ENCODE measurements around the gene RAMP1.

RAMP1 gene

DNA sequence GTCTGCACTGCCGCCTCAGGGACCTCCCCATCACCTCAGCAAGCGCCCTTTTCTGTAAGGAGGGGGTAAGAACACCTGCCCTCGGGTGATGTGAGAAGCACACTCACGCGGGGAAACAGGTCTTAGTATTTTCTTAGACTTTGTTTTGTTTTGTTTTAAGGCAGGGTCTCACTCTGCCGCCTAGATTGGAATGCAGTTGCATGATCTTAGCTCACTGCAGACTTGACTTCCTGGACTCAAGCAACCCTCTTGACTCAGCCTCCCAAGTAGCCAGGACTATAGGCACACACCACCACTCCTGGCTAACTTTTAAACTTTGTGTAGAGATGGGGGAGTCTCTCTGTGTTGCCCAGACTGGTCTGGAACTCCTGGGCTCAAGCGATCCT is 37.1 kb downstream of the RAMP1 start:
- no peak for DNase-seq

DNA sequence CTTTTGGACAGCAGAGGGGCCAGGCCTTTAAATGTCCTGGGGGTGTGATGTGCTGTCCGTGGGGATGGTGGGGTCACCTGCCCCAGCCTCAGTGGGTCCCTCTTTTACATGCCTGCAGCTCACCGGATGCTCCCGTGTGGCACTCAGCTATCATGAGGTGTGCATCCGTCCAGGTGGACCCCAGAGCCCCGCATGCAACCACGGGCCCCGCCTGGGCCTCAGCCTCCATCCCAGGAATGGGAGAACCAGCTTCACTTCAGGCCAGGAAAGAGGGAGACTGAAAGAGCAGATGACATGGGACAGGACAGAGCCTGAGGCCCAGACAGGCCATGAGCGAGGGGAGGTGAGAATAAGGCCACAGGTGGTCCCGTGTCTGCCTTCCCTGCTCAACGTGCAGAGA is 37.5 kb downstream of the RAMP1 start:
- DNase-seq = no peak

DNA sequence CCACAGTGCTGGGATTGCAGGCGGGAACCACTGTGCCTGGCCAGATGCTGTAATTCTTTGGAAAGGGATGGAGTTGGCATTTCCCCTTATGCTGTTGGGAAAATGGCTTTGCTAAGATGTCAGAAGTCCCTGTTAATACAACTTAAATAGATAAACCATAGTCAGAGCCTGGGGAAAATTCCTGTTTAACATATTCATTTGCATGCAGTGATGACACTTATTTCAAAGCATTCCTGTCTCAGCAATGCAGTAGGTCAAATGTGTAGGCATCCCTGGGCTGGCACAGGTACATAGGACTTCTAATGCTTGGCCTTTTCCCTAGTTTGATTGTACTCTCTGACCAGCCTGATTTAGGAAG is 38.6 kb downstream of the RAMP1 start:
- no peak for DNase-seq

- DNase-seq = no peak
These were observed 41.7 kb downstream of the RAMP1 start for GRCh38 chr2:237900891-237901831.

- DNase-seq = no peak
These were observed 42.8 kb downstream of the RAMP1 start for GRCh38 chr2:237901932-237902850.

DNA sequence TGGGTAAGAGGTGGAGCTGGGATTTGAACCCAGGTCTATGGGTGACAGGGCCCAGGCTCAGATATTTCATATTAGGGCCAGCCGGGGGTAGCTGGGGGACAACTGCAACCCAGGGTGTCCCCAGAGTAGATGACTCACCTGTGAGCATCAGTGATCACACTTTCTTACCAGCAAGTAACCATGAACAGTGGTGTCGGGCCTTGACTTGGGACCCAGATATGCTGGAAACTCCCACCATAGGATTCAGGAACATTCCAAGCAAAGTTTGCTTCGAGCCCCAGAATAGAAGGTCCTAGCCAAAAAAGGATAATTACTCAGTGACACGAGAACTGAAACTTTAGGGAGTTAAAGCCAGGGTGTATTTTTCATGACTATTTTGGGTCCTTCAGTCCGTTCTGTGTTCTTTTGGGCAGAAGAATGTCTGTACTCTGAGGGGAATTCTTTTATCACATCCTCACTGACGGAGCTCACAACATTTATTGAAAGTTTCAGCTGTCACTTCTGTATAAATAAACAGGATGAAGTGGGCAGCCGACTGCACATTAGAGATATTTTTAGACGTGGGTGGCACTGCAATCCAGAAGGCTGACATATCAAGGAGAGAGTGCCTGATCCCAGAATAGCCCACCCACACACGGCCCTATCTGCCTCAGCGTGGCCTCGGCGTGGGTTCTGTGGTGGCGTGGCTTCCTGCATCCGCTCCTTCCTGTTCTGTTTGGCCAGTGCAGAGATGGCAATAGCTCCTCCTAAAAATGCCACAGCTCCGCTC is 45.6 kb downstream of the RAMP1 start:
- DNase-seq = no peak

GRCh38 chr2:237907144-237907543 is 47.7 kb downstream of the RAMP1 start:
- DNase-seq = no peak

GRCh38 chr2:237909075-237909695 is 49.8 kb downstream of the RAMP1 start:
- DNase-seq = no peak

DNA sequence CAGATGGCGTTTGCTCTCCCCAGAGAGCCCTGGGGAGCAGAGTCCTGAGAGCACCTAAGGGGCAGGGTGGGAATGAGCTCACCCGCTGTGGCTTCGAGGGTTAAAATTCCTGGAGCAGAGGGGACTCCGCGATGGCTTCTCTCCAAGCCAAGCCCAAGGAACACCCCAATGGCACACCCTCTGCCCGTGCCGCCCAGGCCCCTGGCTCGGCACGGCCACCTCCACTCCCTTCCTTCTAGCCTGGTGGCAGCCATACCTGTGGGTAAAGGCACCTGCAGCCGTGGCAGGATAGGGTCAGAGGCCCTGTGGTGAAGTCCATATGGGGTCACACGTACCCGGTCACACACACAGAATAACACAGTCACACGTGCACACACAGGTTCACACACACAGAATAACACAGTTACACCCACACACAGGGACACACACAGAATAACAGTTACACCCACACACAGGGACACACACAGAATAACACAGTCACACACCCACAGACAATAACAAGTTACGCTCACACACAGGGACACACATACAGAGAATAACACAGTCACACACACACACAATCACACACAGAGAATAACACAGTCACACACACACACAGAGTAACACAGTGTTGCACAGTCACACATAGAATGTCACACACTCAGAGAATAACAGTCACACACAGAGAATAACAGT is 50.5 kb downstream of the RAMP1 start:
- DNase-seq = no peak

DNA sequence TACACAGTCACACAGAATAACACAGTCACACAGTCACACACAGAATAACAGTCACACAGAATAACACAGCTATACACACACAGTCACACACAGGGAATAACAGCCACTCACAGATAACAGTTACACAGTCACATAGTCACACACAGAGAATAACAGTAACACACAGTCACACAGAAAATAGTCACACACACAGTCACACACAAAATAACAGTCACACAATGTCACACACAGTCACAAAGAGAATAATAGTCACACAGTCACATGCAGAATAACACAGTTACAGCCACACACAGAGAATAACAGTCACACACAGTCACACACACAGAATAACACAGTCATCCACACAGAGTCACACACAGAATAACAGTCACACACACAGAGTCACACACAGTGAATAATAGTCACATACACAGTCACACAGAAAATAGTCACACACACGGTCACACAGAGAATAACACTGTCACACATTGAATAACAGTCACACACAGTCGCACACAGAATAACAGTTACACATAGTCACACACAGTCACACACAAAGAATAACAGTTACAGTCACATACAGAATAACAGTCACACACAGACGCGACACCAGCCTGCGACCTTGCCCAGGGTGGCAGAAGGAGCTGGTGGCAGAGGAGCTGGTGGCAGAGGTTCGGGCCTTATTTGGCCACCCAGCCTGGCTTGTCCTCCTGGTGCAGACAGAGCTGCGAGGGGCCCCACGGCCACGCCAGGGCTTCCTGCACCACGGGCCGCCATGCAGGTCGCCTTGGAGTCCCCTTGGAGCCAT is 51.3 kb downstream of the RAMP1 start:
- DNase-seq = no peak

DNA sequence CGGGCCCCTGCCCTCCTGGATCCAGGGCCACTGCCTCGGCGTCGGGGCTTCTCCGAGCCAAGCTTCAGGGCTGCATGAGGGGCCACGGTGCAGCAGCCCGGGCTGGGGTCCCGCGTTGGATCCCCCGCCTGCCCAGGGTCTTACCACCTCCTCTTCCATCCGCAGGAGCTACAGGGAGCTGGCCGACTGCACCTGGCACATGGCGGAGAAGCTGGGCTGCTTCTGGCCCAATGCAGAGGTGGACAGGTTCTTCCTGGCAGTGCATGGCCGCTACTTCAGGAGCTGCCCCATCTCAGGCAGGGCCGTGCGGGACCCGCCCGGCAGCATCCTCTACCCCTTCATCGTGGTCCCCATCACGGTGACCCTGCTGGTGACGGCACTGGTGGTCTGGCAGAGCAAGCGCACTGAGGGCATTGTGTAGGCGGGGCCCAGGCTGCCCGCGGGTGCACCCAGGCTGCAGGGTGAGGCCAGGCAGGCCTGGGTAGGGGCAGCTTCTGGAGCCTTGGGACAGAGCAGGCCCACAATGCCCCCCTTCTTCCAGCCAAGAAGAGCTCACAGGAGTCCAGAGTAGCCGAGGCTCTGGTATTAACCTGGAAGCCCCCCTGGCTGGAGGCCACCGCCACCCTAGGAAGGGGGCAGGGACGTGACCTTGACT is 52.1 kb downstream of the RAMP1 start:
- no peak for DNase-seq

DNA sequence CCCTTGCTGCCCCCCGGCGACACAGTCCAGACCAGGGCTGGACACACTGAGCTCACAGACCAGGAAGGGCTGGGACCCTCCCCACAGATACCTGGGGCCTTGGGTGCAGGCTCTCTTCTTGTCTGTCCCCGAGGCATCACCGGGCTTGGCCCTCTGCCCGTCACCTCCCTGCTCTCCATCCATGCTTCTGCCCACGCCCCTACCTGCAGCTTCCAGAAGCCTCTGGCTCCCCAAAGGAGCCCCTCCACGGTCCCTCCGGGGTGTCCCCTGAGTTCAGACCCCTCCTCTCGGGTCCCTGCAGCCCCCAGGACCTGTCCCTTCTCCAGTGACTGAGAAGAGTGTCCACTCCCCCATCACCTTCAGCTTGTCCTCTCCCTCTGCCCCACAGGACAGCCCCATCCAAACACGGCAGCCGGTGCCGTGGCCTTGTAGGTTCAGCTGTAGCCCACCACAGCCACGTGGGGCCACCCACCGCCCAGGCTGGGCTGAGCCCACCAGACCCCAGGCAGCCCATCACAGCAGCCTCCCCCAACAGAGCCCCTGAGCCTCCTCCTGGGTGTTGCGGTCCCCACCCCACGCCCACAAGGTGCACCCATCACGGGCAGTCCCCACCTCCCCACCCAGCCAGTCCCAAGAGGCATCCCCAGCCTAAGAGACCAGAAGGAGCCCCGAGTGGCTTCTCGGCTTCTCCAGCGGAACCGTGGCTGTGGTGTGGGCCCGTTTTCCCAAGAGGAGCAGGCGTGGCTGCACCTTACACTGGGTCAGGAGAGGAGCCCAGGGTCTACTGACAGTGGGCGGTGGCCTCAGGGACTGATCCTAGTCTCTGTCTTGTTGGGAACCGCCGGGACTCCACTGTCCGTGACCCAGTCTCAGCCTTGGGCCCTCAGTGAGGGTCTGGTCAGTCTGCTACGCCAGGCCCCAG is 53.1 kb downstream of the RAMP1 start:
- DNase-seq = no peak

DNA sequence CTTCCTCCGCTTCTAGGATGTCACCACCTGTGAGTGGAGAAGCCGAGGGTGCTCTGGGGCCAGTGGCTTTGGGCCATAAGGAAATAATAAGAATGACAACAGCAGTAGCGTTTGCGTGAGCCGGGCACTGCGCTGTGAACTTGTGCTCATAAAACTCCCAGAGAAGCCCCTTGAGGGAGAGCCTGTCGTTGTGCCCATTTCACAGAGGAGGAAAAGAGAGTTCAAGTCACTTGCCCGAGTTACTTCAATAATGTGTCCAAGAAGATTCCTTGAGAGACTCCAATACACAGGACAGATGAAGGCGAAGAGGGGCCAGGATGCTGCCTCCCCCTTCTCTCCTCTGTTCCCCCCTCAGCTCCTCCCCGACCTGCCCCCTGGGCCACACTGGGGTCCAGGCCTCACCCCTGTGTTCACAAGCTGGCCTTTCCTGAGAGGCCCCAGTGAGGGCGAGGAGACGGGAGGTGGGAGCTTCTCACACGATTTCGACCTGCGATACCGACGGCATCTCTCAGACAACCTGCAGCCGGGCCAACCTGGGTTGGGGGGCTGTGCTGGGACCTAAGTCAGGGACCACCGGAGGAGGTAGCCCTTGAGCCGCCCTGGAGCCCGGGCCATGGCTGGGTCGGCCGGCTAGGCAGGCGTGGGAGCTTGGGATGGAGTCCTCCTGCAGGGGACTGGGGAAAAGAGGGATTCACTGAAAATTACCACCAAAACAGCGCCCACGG is 53.9 kb downstream of the RAMP1 start:
- DNase-seq = no peak

DNA sequence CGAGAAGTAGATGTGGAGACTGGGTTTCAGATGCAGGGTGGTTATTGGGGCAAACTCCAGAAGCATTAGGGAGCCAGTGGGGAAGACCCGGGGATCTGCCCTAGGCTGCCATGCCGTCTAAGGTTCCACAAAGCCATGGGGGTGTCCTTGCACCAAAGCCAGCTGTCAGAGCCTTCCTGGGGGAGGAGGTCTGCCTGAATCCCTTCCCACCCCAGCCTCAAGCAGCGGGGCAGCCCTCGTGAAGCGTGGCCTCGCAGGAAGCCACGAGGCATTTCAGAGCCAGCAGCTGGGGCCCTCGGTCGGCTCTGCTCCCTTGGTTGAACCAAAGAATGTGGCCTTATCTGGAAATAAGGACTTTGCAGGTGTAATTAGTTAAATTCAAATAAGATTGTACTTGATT is 56.2 kb downstream of the RAMP1 start:
- DNase-seq = no peak

GRCh38 chr2:237916296-237916695 is 56.9 kb downstream of the RAMP1 start:
- DNase-seq = no peak

- no peak for DNase-seq
These were observed 58.4 kb downstream of the RAMP1 start for GRCh38 chr2:237917696-237918374.

GRCh38 chr2:237919593-237919992 is 60.2 kb downstream of the RAMP1 start:
- DNase-seq = no peak

DNA sequence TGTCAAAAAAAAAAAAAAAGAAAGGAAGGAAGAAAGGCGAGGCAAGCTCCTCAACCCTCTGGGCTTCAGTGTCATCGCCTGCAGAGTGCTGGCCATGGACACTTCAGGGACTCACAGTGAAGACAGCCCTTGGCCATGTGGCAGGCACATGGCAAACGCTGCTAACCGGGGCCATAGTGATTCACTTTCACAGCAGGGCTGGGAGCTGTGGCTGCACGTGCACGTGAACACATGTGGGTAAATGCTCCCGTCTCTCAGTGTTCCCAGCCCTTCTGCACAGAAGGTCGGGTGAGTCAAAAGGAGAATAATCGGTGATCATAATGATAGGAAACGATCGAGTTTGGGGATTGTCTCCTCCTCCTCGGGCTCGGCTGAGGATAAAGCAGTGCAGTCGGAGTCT is 61.2 kb downstream of the RAMP1 start:
- DNase-seq = no peak
